Superior temporal gyrus (tissue), 1 donor: ENCODE data around the gene XPR1.
A peak's percentile ranks its signal among the peaks of the same experiment; 100 is the strongest.

Experiments used
- DNase-seq: peaks from one replicate; pipeline ENCODE4 v3.0.0-alpha.2; 2016; ENCODE audit errors: extremely low spot score

Gene XPR1

GRCh38 chr1:180892272-180892671 is 260.4 kb downstream of the XPR1 start:
- no peak for DNase-seq

- no peak for DNase-seq
Observed at GRCh38 chr1:180892675-180893074, 260.9 kb downstream of the XPR1 start.

DNA sequence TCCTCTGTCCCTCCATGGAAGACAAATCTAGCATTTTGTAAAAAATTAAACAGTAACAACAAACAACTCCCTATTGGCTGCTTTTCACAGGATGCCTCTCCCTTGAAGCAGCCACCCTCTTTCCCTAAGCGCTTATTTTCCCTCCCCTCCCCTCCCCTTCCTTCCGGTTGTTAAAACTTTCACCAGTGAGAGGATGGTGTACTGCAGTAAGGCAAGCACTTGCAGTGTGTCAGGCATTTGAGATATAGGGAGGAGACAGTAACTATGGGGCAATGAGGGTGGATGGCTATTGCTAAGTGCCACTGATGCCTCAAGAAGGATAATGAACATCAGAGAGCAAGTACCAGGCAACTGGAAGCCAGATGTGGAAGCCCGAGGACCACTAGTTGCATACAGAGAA is 261.8 kb downstream of the XPR1 start:
- DNase-seq: no peak

DNA sequence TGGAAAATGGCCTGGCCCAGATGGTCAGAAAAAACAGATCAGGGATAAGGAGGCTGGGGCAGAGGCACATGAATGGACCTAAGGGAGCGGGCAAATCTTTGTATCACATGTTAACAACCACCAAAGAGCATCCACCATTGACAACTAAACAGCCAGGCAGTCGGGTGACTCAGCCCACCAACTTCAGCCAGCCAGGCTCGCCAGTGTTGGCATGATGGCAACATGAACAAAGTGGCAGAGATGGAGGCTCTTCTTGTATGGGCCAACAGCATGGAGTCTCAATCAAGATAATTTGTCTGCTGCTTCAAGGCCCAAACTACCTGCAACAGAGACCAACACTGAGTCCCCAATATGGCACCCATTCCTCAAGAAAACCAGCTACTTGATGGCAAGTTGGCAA is 264.3 kb downstream of the XPR1 start:
- no peak for DNase-seq

DNA sequence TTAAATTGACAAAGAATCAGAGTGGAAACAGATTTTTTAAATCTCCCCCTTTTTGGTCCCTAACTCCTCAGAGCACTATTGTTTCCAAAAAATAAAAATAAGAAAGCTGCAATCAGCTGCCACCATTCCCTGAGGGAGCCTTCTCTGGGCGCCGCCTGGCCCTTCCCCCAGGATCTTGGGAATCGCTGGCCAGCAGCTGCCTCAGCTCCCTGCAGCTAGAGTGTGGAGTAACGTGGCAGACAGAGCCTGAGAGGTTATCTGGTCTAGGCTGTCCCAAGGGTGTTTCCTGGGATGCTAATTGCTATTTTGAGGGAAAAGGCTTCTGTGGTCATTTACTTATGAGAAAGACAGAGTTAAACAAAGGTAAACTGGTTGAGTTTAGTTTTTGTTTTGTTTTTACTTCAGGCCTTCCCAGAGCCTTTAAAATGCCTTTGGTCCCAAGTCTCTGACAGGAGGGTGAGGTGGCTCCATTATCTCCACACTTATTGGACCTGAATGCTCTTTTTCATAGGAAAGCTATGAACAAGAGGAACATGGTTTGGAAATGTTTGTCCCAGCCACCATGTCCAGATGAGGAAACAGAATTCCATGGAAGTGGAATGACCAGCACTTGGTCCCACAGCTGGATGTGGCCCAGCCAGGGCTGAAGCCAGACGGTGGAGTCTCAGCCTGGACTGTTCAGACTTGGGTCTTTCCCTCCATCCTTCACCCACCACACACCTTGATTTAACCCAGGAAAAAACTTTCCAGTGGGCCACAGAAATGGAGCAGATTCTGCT is 266.8 kb downstream of the XPR1 start:
- DNase-seq: no peak

DNA sequence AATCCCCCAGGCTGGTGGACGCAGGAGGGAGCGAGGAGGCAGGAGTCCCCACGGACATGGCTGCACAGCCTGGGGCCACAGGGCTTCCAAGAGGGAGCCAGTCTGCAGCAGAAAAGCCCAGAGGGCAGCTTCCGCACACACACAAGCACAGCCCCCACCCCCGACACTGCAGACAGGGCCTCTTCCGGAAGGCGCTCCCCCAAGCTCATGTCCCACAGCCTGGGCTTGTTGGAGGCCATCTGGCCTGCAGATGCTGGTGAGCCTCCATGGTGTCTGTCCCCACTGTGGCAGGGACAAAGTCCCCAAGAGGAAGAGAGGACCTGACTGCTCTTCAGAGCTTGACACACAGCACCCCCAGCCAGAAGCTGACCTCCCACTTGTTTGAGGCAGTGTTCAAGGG is 267.4 kb downstream of the XPR1 start:
- DNase-seq: no peak

GRCh38 chr1:180901076-180901990 is 269.5 kb downstream of the XPR1 start:
- DNase-seq: no peak

- DNase-seq: no peak
Observed at GRCh38 chr1:180902541-180902940, 270.7 kb downstream of the XPR1 start.

DNA sequence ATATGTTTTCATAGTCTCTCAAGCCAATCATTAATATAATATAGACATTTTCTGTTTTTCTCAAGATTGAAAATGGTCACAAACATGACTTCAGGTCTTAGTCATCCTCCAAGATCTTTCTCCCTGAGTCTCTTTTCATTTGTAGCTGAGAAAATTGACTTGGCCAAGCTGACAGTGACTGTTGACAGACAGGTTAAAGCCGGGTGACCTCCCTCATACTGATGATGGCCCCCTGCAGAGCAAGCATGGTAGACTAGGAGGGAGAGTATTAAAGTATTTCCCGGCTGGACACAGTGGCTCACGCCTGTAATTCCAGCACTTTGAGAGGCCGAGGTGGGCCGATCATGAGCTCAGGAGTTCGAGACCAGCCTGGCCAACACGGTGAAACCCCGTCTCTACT is 274.1 kb downstream of the XPR1 start:
- no peak for DNase-seq

DNA sequence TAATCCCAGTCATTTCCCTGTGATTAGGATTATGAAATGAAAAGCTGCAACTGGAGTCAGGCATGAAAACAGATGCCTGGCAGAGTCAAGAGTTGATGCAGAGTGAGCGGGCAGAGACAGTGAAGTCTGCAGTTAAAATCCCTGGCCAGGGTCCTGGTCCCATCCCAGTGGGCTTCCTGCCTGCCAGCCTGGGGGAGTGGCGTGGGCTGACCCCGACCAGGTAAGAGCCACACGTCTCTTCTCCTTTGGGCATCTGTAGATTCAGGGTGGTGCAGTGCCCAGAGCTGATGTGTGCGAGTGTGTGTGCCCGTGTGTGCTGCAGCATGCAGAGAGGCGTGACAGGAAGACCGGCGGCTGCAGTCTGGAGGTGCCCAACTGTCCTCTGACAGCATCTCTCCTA is 274.7 kb downstream of the XPR1 start:
- no peak for DNase-seq

DNA sequence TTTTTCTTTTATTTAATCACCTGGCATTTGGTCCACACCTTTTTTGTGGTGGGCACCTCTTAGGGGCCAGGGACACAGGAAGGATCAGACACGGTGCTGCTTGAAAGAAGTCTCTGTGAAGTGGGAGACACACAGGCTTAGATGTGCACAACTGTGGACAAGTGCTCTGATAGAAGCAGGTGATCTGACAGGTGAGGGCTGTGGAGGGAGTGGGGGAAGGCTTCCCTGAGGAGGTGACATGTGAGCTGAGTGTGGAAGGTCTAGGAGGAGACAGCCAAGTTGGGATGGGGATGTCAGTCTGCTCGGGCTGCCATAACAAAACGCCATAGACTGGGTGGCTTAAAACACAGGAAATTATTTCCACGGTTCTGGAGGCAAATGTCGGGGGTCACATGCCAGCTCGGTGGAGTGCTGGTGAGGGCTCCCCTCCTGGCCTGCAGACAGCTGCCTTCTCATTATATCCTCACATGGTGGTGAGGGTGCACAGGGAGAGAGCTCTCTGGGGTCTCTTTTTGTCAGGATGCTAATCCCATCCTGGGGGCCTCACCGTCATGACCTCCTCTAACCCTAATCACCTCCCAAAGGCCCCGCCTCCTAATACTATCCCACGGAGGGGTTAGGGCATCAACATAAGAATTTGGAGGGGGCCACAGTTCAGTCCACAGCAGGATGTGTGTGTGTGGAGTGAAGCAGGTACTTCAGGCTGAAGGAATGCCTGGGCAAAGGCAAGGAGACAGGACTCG is 275.7 kb downstream of the XPR1 start:
- DNase-seq: no peak

DNA sequence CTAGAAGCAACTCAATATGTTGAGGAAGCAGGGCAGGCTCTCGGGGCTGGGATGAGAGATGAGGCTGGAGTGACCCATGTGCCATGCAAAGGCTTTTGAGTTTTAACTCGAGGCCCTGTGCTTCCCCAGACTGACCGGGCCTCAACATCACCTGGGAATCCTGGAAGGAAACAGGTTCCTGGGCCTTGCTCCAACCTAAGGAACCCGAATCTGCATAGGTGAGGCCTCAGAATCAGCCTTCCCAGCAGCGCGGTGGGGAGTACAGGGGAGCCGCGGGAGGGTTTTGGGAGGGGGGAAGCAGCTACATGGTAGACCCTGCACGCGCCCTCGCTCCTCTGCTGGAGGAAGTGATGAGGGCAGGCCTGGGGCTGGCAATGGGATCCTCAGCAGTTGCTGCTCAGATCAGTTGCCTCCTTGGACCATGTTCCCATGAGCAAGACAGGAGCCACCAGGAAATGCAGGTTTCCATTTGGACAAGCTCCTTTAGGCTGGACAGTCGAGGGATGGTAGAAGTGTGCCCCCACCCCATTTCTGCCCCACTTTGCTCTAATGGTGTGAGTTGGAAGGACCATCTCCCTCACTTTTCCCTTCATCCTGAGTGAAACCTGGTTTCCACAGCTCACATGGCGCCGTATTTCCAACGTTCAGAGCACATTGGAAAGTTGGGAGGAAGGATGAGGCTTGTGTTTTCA is 276.4 kb downstream of the XPR1 start:
- no peak for DNase-seq

- DNase-seq: no peak
Observed at GRCh38 chr1:180909005-180909414, 277.2 kb downstream of the XPR1 start.

- DNase-seq: no peak
Observed at GRCh38 chr1:180909462-180909976, 277.7 kb downstream of the XPR1 start.

DNA sequence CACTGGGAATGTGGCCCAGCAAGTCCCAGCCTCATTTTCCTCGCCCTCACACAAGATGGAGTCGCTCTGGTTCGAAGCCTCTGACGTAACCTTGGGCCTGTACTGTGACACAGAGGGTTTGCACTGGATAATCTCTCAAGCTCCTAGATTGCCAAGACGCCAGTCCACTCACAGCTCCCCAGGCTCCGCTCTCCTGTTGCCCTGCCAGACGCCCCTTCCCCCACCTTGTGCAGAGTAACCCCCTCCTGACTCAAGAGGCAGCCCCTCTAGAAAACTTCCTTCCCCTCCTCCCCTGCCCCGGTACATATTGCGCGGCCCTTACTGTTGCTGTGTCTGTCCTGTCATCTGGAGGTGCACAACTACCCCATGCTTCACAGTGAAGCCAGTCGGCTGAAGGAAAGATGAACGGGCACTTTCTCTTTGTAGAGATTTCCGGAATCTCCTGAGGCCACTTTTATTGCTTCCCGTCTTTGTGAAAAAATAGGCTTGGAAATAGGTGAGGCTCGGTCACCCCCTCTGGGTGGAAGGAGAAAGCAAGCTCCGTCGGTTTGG is 279.9 kb downstream of the XPR1 start:
- DNase-seq: peak; percentile 18

DNA sequence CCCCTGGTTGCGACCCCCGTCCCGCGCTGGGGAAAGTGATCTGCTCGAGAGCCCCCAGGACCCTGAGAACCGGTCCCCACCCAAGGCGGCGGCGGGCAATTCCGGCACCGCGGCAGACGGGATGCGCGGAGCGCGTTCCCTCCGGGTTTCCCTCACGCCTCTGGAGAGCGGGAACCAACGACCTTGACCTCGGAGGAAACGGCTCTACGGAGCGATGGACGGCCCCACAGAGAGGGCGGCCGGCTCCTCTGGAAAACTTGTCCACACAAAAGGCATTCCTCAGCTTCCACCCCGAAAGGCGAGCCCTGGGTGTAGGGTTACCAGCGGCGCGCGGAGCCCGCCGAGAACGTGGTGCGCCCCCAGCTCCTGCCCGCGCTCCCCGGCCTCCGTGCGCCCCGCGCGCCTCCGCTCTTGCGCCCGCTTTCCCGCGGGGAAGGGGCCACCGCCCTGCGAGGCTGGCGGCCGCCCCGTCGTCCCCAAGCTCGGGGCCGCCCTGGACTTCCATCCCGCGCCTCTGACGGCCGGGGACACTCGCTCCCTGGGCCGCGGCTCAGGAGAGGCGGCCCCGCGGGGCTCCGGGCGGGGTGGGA is 280.5 kb downstream of the XPR1 start:
- DNase-seq: peak; percentile 15

- DNase-seq: peak; percentile 18
Observed at GRCh38 chr1:180912801-180913565, 281.2 kb downstream of the XPR1 start, which contains the start of gene KIAA1614. KIAA1614 (plus strand) TSS chr1:180912897; CDS start chr1:180913244, 347 bp downstream.

- DNase-seq: no peak
Observed at GRCh38 chr1:180915426-180915965, 283.7 kb downstream of the XPR1 start.

- DNase-seq: no peak
Observed at GRCh38 chr1:180916012-180916770, 284.4 kb downstream of the XPR1 start.
